HG03159 (cell line): ENCODE data around the gene TTC21A.

Source experiments
- ATAC-seq: cut with Tn5 transposase; IDR thresholded peaks from one replicate; pipeline ENCODE4 v1.9.1; 2021; ENCODE audit warnings: mild to moderate bottlenecking, moderate library complexity; ENCODE audit not compliant: unreplicated experiment

TTC21A gene

GRCh38 chr3:39136533-39137434 lies 29.3 kb downstream of the TTC21A start:
- ATAC-seq = no peak

GRCh38 chr3:39137435-39137936 lies 30.0 kb downstream of the TTC21A start:
- ATAC-seq = no peak

GRCh38 chr3:39137991-39138803 lies 30.7 kb downstream of the TTC21A start:
- ATAC-seq = no peak

- ATAC-seq = no peak
These were observed 31.4 kb downstream of the TTC21A start for GRCh38 chr3:39138804-39139415.

- ATAC-seq = no peak
These were observed 32.0 kb downstream of the TTC21A start for GRCh38 chr3:39139442-39139841.

- ATAC-seq = no peak
These were observed 33.0 kb downstream of the TTC21A start for GRCh38 chr3:39140341-39140971.

GRCh38 chr3:39141171-39141995 lies 33.9 kb downstream of the TTC21A start:
- no peak for ATAC-seq

- no peak for ATAC-seq
These were observed 34.6 kb downstream of the TTC21A start for GRCh38 chr3:39142067-39142466.

GRCh38 chr3:39143051-39143885 lies 35.8 kb downstream of the TTC21A start:
- no peak for ATAC-seq

GRCh38 chr3:39144095-39144747 lies 36.7 kb downstream of the TTC21A start:
- ATAC-seq = no peak

- no peak for ATAC-seq
These were observed 37.4 kb downstream of the TTC21A start for GRCh38 chr3:39144748-39145380.

- ATAC-seq = no peak
These were observed 38.6 kb downstream of the TTC21A start for GRCh38 chr3:39146083-39146501.

- ATAC-seq = peak; percentile 14
These were observed 39.4 kb downstream of the TTC21A start for GRCh38 chr3:39146611-39147591.

- peak; percentile 28 for ATAC-seq
These were observed 40.4 kb downstream of the TTC21A start for GRCh38 chr3:39147711-39148434.

GRCh38 chr3:39148435-39149058 lies 41.1 kb downstream of the TTC21A start:
- ATAC-seq = no peak

GRCh38 chr3:39149059-39149455 lies 41.6 kb downstream of the TTC21A start:
- no peak for ATAC-seq
